GM19372 (cell line): Measurements from ENCODE around the gene NOX1.
"Not testable (repeated sequence)": the region's sequence is repeated elsewhere in the genome, so short reads cannot be mapped to it uniquely, and the experiment has no call there.

Experiments
- ATAC-seq: cut with Tn5 transposase; IDR thresholded peaks from one replicate; pipeline ENCODE4 v1.9.1; 2021; ENCODE audit warnings: mild to moderate bottlenecking, low read depth, moderate library complexity; ENCODE audit not compliant: unreplicated experiment

The NOX1 gene

GRCh38 chrX:100819837-100820666 lies 54.1 kb downstream of the NOX1 start, which contains the start of gene CSTF2:
Gene CSTF2 (plus strand): TSS chrX:100820391. CDS start chrX:100820417, 26 bp downstream.
- peak; percentile 99 for ATAC-seq

GRCh38 chrX:100819534-100819836 lies 54.7 kb downstream of the NOX1 start:
- ATAC-seq = no peak

GRCh38 chrX:100817340-100817739 lies 56.8 kb downstream of the NOX1 start:
- ATAC-seq = no peak

GRCh38 chrX:100812216-100813158 lies 61.7 kb downstream of the NOX1 start:
- ATAC-seq = no peak

GRCh38 chrX:100808265-100808664 lies 65.9 kb downstream of the NOX1 start:
- not testable (repeated sequence) for ATAC-seq

GRCh38 chrX:100804780-100805179 lies 69.4 kb downstream of the NOX1 start:
- no peak for ATAC-seq

GRCh38 chrX:100802843-100803242 lies 71.3 kb downstream of the NOX1 start:
- no peak for ATAC-seq

GRCh38 chrX:100798484-100799214 lies 75.5 kb downstream of the NOX1 start:
- ATAC-seq = no peak

- ATAC-seq = no peak
Observed at GRCh38 chrX:100797359-100797758, 76.8 kb downstream of the NOX1 start.

GRCh38 chrX:100796371-100796770 lies 77.8 kb downstream of the NOX1 start:
- not testable (repeated sequence) for ATAC-seq
